Measurements from ENCODE around the gene TMEM129.

Gene TMEM129

DNA sequence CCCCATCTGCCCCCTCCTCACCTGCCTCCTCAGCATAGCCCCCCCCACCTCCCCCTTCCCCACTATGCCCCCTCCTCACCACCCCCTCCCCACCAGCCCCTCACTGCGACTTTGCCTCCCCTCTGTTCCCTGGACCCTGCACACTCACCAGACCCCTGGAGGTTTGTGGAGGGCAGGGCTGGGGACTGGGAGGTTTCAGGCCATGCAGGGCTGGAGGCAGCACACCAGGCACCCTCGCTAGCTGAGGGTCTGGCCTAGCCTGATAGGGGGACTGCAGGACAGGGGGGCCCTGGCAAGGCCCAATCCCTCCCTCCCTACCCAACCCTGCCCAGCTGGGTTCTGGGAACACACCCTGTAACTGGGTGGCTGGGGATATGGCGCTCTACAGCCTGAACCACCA lies 28.2 kb upstream of the TMEM129 start:
- TF ChIP-seq, protein P1, sequence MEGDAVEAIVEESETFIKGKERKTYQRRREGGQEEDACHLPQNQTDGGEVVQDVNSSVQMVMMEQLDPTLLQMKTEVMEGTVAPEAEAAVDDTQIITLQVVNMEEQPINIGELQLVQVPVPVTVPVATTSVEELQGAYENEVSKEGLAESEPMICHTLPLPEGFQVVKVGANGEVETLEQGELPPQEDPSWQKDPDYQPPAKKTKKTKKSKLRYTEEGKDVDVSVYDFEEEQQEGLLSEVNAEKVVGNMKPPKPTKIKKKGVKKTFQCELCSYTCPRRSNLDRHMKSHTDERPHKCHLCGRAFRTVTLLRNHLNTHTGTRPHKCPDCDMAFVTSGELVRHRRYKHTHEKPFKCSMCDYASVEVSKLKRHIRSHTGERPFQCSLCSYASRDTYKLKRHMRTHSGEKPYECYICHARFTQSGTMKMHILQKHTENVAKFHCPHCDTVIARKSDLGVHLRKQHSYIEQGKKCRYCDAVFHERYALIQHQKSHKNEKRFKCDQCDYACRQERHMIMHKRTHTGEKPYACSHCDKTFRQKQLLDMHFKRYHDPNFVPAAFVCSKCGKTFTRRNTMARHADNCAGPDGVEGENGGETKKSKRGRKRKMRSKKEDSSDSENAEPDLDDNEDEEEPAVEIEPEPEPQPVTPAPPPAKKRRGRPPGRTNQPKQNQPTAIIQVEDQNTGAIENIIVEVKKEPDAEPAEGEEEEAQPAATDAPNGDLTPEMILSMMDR (IDR thresholded peaks at IDR 0.05; ENCODE audit: insufficient read depth, low read depth, low read length, missing control alignments): no peak
- DNase-seq (ENCODE audit: low read depth): no peak
- H3K4me3 ChIP-seq (ENCODE audit: low read depth, low read length): no peak overlapping the region

DNA sequence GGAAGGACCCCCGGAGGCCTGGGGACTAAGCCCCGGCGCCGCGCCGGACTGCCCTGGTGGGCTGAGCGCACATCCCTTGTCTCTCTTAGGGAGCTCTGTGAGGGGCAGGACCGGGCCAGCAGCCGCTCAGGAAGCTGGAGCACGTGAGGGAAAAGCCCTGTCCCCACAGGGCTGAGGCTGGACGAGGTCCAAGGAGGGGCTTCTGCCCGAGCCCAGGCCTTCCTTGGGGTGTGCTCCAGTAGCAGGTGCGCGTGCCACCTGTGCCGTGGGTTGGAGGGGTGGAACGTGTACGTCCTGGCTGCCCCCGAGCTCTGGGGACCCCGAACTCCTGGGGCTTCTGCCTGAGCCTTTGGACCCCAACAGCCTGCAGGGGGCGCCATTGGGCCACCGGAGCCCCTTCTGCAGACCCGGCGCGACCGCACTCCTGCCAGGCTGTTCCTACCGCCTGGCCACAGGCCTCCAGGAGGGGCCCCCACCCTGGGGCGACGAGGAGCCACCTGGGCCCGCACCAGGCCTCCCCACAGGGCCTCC lies 27.4 kb upstream of the TMEM129 start:
- TF ChIP-seq, protein P1 (IDR thresholded peaks at IDR 0.05; ENCODE audit: insufficient read depth, low read depth, low read length, missing control alignments): peak; percentile 83
- no peak overlapping the region for H3K4me3 ChIP-seq (ENCODE audit: low read depth, low read length)
- peak; percentile 87 for DNase-seq (ENCODE audit: low read depth)

DNA sequence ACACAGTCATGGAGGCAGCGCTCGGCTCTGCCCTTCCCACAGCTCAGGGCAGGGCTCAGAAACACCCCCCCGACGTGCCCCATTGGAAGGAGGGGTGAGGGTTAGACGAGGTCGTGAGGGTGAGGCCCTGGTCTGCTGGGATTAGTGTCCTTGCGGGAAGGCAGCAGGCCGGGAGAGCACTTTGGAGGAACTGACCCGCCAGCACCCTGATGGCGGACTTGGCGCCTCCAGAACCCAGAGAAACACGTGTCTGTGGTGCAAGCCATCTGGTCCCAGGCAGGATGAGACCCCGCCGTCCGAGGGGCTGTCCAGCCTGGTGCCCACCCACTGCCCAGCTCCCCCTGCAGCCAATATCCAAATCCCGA lies 26.5 kb upstream of the TMEM129 start:
- TF ChIP-seq, protein P1 (IDR thresholded peaks at IDR 0.05; ENCODE audit: insufficient read depth, low read depth, low read length, missing control alignments): no peak
- DNase-seq (ENCODE audit: low read depth): no peak
- H3K4me3 ChIP-seq (ENCODE audit: low read depth, low read length): no peak overlapping the region

DNA sequence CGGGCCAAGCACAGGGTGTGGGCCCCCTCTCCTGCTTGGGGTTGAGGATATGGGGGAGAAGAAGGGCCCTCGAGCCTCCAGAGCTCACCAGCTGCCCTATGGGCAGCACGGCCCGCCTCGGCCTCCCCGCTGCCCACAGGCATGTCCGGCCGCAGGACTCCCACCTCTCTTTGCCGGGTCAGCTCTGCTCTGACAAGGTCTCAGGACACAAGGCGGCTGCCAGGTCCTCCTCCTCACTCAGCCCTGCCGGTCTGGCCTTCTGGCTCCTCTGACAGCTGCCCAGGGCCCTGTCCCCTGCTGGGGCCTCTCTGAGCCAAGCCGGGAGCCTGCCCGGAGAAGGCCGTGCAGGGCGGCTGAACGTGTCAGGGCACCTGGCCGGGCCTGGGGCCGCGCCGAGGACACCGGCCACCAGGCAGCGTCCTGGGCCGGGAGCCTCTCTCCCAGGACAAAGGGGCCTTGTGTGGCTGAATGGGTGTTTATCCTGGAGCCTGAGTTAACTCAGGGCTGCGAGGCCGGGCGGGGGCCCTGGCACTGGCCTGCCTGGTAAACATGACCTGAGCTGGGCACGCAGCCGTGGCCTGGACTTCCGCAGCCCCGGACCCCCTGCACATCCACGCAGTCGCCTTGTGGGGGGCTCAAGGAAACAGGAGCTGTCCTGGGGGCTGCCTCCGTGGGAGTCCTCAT lies 25.9 kb upstream of the TMEM129 start:
- H3K4me3 ChIP-seq (ENCODE audit: low read depth, low read length): no peak overlapping the region
- no peak for DNase-seq (ENCODE audit: low read depth)
- TF ChIP-seq, protein P1 (IDR thresholded peaks at IDR 0.05; ENCODE audit: insufficient read depth, low read depth, low read length, missing control alignments): no peak

DNA sequence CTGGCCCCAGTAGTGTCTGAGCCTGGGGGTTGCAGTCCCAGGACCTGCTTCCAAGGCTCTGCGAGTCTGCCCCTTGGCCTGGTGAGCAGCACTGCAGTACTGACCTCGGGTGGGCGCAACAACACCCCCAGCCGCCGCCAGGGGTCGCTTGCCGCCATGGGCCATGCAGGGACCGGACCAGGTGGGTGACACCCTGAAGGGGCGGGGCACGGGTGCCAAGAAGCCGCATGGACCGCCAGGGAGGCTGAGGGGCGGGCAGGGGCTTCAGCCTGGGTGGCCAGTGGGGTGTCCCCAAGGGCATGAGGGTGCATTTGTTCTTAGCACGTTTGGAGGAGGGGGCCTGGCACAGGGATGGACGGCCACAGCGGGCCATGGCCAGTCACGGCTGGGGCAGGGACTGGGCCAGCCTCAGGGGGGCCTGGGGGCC lies 25.2 kb upstream of the TMEM129 start:
- TF ChIP-seq, protein P1 (IDR thresholded peaks at IDR 0.05; ENCODE audit: insufficient read depth, low read depth, low read length, missing control alignments): peak; percentile 84
- H3K4me3 ChIP-seq (ENCODE audit: low read depth, low read length): no peak overlapping the region
- DNase-seq (ENCODE audit: low read depth): peak; percentile 88

DNA sequence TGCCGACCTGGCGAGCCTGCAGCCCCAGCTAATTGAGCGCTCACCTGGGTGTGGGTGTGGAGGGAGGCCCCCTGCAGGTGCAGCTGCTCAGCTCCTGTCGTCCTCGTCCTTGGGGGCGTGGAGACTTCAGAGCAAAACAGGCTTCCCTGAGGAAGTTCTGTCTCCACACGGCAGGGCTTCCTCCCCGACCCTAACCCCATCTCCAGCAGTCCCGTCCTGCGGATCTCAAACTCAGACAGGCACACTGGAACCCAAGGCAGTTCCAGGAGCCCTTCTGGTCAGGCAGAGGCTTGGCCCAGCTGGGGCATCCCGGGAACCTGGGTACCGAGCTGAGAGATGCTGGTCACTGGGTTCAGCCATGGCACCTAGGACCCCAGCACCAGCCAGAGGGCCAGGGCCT lies 24.6 kb upstream of the TMEM129 start:
- no peak for DNase-seq (ENCODE audit: low read depth)
- TF ChIP-seq, protein P1 (IDR thresholded peaks at IDR 0.05; ENCODE audit: insufficient read depth, low read depth, low read length, missing control alignments): no peak
- no peak overlapping the region for H3K4me3 ChIP-seq (ENCODE audit: low read depth, low read length)

DNA sequence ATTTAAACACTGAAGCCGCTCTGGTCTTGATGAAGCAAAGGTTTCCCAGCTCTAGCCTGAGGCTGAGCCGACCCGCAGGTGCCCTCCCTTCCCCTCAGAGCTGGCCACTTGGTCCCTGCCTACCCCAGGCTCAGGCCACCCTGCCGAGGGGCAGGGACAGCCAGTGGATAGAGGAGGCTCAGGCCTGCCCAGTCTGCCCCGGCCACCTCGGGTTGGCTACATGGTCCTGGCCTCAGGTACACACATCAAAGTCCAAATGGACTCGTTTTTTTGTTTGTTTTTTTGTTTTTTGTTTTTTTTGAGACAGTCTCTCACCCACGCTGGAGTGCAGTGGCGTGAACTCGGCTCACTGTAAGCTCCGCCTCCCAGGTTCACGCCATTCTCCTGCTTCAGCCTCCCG lies 24.0 kb upstream of the TMEM129 start:
- H3K4me3 ChIP-seq (ENCODE audit: low read depth, low read length): no peak overlapping the region
- DNase-seq (ENCODE audit: low read depth): no peak
- TF ChIP-seq, protein P1 (IDR thresholded peaks at IDR 0.05; ENCODE audit: insufficient read depth, low read depth, low read length, missing control alignments): no peak
